Parietal lobe (tissue), 1 donor: ENCODE results near the gene ACSM4. TPM values are rescaled to one million over a fixed set of nuclear protein-coding genes. Genes with fewer than 3 reads are reported as not detected.

ENCODE experiments used
- total RNA-seq: library from RNA; depleted of rRNA; stranded (reverse); fragments of >200 nt; gene quantifications from one replicate; pipeline ENCODE4 v1.2.3, GENCODE V29; 2014

ACSM4 gene, protein sequence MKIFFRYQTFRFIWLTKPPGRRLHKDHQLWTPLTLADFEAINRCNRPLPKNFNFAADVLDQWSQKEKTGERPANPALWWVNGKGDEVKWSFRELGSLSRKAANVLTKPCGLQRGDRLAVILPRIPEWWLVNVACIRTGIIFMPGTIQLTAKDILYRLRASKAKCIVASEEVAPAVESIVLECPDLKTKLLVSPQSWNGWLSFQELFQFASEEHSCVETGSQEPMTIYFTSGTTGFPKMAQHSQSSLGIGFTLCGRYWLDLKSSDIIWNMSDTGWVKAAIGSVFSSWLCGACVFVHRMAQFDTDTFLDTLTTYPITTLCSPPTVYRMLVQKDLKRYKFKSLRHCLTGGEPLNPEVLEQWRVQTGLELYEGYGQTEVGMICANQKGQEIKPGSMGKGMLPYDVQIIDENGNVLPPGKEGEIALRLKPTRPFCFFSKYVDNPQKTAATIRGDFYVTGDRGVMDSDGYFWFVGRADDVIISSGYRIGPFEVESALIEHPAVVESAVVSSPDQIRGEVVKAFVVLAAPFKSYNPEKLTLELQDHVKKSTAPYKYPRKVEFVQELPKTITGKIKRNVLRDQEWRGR
- total RNA-seq = not detected

DNA sequence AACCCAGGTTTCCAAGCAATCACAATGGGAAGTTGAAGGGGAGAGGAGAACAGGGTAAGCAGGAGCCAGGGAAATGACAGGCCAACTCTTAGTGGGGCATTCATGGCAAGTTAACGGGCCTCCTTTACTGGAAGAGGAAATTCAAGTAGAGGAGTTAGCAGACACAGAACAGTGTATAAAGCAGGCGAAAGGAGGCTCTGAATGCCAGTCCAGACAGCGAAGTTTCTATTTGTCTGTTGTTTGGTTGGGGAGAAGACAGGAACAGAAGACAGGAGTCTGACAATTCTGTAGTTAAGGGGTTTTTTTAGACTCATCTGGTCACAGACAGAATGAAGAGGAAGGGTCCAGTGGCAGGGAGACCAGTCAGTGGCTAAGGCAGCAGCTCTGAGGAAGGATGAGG is at the start of gene ACSM4:
ACSM4 (plus strand) TSS at position 301 of the 400 bp plus-strand sequence. CDS start 260 bp downstream, outside the sequence.

Other genes starting within 250 kb of the ACSM4 start
- gene C1S, start 243.4 kb upstream of the ACSM4 start, total RNA-seq = 8.1 TPM
- gene C1R, start 211.6 kb upstream of the ACSM4 start, total RNA-seq = 1.6 TPM
- gene C1RL, start 194.9 kb upstream of the ACSM4 start, total RNA-seq = 5.9 TPM
- gene RBP5, start 175.2 kb upstream of the ACSM4 start, total RNA-seq = not detected
- 79.2 TPM for gene CLSTN3, start 173.7 kb upstream of the ACSM4 start, total RNA-seq
- gene PEX5, start 114.4 kb upstream of the ACSM4 start, total RNA-seq = 62.9 TPM
- gene CD163L1, start 140.1 kb downstream of the ACSM4 start, total RNA-seq = 3.4 TPM
- gene CD163, start 199.7 kb downstream of the ACSM4 start, total RNA-seq = 0.94 TPM